ENCODE results near the gene ABCC10.
"Not testable (repeated sequence)": the region's sequence is repeated elsewhere in the genome, so short reads cannot be mapped to it uniquely, and the experiment has no call there.

ABCC10 gene

DNA sequence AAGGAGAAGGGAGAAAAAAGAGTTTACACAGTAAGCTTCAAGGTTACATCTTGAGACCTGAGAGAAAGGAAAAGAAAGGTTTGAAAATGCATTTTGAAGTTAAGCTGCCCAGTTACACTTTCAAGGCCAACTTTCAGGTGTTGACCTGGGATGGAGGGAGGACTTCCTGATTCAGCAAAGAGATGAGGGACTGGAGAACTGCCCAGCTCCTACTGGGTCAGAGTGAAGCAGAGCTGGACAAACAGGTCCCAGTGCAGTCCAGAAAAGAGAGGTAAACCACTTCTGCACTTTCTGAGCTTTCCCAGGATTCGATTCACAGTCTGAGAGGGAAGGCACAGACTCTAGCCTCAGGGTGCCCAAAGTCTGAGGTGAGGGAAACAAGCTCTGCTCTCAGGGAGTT lies 44.1 kb downstream of the ABCC10 start:
- DNase-seq, result no peak

DNA sequence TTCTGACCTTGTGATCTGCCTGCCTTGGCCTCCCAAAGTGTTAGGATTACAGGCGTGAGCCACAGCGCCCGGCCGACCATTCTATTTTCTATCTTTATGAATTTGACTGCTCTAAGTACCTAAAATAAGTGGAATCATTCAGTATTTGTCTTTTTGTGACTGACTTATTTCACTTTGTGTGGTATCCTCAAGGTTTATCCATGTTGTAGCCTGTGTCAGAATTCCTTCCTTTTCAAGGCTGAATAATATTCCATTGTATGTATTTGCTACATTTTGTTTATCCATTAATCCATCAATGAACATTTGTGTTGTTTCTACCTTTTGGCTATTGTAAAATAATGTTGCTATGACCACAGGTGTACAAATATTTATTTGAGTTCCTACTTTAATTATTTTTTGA lies 45.2 kb downstream of the ABCC10 start:
- no peak for DNase-seq

DNA sequence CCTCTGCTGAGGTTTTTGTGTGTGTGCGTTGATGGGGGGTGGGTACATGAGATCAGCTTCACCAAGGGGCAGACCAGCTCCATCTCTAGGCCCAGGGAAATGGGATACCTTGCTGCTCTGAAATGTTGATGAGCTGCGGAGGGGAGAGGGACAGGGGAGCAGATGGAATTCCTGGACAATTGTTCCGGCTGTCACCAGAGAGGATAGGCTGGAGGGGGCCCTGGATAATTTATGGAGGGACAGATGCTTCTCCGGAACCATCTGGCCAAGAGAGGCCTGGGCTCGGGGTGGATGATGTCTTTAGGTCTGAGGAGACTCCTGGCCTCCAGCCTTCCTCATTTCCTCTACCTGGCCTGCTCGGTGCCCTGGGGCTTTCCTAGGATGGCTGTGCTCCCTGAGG lies 48.2 kb downstream of the ABCC10 start:
- no peak for DNase-seq

DNA sequence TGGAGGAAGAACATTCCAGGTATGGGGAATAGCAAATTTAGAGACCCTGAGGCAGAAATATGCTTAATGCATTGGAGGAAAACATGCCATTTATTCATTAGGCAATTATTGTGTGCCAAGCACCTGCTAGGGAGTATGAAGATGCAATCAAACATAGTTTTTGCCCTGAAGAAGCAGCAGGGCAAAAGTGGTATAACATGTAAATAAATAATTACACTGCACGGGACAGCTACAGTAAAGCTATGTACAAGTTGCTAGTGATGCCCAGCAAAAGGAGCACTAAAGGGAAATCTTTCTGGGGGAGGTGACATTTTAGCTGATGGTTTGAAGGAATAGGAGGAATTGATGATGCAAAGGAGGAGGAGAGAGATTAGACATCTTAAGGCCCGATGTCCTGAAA lies 49.4 kb downstream of the ABCC10 start:
- DNase-seq, result peak; percentile 41

DNA sequence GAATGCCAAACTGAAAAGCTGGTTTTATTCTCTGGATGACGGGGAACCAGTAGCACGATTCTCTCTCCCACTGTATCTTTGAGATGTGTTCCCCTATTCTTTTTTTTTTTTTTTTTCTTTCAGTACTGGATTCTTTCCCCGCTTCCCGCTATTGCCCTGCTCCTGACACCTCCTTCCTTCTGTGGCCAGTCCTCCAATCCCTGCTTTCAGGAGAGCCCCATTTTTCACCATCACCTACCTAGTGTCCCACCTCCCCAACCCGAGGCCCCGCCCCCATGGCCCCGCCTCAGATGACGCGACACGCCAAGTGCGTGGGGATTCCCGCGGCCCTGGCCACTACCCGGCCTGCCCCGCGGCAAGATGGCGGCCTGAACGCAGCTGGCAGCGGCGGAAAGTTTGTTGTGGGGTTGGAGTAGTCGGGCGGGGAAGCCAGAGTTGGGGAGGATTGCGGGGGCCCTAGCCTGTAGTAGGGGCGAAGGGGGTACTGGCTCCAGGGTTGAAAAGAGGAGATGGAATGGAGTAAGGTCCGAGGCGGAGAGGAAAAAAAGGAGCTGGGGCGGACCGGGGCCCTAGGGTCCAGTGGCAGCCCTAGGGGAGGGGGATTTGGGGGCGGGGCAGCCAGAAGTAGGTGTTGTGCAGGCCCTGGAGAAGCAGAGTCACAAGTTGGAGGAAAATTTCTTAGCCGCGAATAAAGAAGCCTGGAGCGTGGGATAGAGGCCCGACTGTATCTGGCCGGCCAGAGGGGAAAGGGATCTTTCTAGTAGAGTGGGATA lies 50.1 kb downstream of the ABCC10 start, which contains the start of gene TJAP1:
TSS of gene TJAP1 (plus strand) at position 336 of the 773 bp plus-strand sequence. CDS start 21,432 bp downstream, outside the sequence.
- peak; percentile 94 for DNase-seq

DNA sequence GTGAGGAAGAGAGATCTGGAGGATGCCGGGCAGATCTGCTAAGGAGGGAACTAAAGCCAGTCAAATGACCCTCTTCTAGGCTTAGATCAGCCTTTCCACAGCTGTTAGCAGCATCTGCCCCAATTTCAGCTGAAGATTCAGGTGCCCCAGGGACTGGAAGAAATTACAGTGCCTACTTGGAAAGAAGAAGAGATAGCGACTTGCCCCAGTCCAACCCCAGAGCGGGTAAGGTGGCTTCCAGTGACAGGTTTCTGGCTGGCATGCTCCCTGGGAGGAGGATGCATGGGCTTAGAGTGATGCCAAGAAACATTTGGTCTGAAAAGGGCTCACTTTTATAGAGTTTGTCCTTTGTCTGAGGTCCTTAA lies 50.6 kb downstream of the ABCC10 start:
- DNase-seq, result peak; percentile 22

DNA sequence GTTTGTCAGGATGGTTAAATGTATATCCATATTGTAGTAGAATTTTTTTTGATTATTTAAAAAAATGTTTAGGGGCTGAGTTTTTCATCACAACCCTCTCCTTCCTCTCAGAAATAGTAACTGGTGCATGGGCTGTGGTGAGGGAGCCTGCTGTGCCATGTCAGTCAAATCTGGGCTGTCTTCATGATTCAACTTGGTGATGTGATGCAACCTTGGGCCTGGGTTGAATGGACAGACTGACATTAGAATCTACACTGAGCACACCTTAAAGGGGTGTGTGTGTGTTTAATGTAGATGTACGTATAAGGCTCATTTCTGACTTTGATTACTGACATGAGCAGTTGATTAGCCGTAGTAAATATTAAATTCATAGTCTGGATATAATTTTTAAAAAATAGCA lies 53.7 kb downstream of the ABCC10 start:
- DNase-seq, result no peak

DNA sequence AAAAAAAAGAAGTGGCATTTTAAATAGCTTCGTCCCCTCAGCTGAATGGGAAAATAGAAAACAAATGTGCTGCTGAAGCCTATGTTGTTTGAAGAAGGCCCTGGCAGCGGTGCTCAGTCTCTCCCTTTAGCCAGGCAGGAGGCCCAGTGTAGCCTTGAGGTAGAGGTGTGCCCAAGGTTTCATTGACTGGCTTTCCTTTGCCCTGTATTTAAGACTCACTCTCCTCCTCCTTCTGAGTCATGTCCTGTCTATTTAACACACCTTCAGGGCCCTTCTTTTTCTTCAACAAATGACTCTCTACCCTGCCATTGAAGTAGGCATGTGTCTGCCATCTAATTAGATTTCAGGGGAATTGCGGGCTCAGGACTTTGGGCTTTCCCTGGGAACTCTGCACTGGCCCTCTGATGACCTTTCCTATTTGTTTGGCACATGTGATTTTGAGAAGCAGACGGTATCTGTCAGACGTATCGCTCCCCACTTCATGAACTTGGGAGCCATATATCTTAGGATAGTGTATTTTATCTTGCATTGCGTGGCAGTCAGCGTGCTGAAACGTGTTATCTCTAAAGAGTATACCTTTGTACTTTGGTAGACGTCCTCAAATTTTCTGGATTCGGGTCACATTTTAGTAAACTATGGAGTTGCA lies 54.4 kb downstream of the ABCC10 start:
- DNase-seq, result no peak

DNA sequence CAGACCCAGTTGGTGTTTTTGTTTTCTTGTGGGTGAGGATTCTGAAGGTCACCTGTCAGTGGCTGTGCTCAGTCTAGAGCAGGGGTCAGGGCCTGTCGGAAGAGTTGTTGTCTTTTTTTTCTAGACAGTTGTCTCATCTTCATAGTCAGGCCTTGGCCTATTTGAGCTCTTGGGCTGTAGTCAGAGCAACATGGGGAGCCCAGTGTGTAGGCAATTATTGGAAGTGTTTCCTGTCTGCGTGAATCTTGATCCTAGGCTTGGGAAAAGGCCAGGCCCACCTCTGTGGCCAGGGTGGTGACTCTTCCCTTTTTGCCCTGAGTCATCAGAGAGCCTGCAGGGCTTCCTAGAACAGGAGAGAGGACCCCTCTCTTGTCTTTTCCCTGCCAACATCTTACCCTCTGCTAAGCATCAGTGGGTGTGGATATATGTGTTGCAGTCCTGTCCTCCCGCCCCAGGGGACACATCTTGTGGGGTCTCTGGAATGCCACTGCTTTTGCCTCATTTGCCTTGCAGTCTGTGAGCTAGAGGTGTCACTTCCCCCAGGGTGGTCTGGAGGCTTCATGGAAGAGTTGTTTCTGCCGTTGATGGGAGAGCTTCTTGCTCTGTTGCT lies 61.4 kb downstream of the ABCC10 start:
- DNase-seq, result no peak

DNA sequence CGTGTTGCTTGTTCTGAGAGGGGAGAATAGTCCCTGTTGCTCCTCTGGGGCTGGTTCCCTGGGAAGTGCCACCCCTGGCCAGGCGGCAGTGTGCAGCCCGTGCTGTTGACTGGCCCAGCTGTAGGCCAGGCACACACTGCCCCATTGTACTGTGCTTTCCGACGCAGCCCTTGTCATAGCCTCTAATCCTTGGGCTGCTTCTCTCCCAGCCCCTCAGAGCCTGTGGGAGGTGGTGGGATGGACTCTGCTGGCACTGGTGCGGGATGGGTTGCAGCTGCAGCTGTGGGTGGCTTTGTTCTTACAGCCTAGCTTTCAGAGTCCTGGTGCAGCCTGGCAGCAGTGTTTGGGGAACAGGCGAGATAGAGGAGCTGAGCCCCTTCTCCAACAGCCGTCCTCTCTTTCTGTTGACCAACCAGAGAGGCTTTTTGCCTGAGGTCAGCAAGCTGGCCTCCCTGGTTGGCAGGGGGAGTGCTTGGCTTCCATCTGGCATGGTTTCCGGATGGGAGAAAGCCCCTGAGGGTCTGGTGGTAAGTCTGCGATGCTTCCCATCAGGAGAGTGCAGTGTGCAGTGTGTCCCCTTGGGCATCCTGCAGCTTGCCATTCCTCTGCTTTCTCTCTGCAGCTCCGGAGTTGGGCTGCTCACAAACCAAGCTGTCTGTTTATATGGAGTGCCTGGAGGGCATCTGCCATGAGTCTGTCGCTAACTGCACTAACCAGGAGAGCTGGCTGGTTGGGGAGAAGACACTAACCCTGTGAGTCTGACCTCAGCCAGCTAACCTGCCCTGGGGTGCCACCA lies 62.1 kb downstream of the ABCC10 start:
- no peak for DNase-seq

DNA sequence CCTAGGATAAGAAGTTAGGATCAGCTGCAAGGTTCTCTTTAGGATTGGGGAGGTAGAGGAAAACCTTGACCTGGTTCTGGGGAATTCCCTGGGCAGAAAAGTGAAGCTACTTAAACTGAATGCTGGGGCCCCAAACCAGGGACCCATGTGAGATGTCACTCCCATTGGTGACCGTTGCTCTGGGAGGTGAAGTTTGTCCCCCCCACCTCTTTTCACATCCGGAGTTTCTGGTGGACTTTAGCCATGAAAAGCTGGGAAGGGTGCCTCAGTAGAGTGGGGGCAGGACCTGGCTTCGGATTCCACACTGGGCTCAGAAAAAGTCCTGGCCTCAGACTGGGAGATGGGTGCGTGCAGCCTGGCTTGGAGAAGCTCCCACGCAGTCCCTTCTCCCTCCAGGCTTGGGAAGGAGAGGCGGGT lies 63.2 kb downstream of the ABCC10 start:
- no peak for DNase-seq

DNA sequence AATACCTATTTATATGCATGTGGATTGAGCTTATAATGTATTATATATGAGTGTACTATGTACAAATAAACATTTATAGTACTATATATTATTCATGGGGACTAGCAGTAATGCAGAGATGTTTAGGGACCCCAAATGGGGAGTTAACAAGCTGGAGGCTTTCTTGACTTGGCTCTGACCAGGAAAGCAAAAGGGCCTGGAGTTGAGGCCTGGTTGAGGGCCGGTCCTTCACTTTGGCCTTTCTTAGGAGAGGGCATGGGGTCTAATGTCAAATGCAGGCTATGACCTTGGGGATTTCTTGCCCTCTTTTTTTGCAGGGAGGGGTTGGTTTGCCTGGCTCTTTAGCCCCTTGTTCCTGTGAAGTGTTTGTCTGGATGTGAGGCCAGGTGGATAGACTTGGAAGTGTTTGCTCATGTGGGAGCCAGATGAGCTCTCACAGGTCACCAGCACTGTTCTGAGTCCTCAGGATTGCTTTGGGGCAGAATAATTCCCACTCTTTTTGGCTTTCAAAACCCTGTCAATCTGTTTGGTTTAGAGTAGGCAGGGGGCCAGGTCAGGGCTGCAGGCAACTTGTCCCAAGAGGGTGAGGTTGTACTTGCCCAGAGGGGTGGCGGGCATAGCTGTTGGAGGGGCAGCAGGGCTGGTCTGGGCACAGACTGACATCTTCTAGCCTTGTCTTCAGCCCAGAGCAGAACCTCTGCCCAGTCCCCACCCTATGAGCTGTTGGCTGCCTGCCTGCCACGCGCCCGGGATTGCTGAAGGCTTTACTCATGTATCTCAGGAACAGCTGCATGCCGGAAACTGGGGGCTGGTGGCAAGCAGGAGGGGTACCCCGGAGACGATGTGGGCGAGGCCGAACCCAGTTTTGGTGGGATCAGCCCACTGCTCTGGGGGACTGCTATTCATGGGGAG lies 64.7 kb downstream of the ABCC10 start:
- DNase-seq, result no peak

DNA sequence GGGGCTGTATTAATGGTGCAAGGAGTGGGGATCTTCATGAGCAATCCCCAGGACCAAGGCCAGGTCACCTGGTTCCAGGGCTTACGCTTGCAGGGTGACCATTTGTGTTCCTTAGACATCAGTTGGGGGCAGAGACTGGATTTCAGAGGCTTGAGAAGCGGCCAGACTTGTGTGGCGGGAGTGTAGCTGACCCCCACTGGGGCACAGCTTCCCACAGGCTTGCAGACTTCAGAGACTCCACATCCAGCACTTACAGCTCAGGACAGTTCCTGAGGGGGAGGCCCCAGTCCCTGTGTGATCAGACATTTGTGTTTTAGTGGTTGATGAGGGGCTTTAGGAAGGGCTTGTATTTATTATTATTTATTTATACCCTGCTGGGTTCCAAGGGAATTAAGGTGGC lies 65.3 kb downstream of the ABCC10 start:
- no peak for DNase-seq

DNA sequence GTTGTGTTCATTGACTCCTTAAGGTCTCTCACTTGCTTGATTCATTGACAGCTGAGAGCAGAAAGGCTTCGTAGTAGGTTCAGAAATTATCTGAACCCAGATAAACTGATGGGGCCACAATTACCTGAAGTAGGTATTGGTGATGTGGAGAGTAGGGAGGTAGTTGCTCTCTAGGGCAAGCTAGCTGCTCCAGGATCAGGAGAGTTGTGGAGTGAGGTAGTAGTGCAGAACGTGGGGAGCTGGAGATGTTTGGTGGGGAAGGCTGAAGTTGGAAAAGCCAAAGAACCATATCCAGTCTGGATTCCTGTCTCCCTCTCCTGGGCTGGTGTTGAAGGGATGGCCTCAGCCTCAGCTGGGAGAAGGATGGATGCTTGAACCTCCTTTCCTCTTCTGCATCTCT lies 65.9 kb downstream of the ABCC10 start:
- no peak for DNase-seq

DNA sequence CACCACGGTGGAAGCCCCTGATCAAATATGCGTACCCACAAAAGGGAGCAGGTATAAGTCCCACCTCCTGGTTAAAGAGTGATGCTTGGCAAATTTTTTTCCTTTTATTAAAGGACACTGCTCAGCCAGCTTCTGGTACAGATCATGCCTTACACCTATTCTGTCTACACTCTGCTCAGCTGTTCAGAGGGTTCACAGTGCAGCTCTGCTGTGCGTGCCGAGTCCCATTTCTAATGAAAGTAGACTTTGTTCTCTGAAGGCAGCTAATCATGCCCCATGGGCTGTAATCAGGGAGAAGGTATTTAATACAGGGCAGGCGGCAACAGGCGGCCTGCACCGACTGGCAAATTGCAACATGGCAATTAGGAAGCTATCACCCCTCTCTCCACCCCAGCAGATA lies 66.5 kb downstream of the ABCC10 start:
- DNase-seq, result no peak

DNA sequence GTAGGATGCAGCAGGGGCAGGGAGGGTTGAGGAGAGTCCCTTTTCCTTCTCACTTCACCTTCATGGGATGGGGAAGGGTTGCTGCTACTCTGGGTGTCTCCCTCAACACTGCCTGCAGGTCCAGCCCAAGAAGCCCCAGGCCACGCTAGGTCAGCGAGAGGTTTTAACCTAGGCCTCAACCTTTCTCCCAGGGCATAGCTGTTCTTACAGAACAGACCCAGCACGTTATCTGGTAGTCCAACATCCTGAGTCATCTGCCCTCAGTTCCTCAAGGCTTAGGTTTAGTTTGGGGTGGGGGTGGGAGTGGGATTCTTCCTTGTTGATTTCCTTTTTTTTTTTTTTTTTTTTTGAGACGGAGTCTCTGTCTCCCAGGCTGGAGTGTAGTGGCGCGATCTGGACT lies 67.0 kb downstream of the ABCC10 start:
- DNase-seq, result no peak

DNA sequence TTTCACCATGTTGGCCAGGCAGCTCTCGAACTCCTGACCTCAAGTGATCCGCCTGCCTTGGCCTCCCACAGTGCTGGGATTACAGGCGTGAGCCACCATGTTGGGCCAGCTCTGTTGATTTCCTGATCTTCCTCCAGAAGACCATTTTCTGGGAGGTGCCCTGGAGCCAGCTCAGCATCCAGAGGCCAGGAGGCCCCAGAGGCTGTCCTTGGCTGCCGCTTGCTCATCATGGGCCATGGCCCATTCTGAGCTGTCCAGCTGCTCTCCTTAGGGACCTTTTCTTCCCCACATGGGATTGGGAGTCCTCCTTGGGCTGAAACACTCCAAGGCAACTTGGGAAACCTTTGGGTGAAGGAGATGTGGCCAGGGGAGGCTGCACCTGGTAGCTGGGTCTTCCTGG lies 67.4 kb downstream of the ABCC10 start:
- DNase-seq, result no peak

DNA sequence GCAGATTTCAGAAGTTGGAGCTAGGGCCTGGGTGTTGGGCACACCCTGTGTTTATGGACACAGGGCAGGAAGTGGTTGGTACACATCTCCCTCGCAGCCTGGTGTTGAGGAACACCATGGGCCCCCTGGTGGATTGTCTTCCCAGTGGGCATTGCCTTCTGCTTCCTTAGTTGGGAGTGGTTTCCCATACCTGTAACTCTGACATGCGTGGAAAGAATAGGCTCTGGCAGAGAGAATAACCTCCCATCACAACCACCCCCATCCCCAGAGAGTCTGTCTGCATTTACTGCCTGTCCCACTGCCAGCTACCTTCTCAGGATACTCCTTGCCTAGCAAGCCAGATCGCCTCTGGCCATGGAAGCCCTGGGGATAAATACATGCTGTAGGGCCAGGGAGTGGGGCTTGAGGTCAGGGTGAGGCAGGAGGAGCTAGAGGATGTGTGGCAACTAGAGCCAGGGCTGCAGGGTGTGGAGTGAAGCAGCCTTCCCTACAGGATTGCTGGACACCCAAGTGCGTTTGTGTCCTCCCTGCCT lies 68.1 kb downstream of the ABCC10 start:
- DNase-seq, result peak; percentile 46

DNA sequence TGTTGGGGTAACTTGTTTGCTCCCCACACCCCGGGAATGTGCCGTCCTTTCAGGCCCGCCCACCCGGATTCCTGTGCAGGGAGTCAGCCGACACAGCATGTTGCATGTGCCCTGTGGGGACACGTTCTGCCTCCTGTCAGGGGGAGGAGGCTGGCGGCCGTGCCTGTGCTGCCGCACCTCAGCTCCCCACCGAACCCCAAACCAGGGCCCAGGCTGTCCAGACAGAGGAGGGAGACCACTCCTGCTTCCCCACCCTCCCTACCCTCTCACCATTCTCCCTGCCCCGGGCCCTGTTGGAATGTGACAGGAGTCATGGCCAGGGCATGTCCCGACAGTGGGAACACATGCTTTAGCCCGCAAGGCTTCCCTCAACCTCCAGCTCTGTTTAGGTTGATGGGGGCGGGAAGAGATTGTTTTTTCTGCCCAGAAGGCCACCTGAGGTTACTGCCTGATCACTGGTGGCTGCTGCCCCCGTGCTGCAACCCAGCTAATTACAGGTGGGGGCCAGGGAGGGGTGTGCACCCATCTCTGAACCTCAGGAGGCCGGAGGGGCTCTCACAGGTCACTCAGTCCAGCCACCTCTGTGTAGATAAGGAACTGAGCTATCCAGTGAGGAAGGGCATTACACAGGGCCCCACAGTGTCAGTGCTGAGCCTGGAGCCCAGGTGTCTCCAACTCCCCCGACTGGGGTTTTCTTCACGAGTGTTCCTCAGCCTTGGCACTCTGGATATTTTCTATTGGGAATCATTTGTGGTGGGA lies 69.2 kb downstream of the ABCC10 start:
- DNase-seq, result no peak

DNA sequence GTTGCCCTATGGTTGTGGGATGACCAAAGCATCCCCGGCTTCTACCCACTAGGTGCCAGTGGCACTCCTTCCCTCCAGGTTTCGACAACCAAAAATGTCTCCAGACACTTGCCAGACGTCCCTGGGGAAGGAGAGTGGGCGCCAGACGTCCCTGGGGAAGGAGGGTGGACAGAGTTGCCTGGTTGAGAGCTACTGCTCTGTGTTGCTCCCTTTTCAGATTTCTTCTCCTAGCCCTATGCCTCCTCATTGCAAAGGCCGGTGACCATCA lies 69.7 kb downstream of the ABCC10 start:
- DNase-seq, result no peak

DNA sequence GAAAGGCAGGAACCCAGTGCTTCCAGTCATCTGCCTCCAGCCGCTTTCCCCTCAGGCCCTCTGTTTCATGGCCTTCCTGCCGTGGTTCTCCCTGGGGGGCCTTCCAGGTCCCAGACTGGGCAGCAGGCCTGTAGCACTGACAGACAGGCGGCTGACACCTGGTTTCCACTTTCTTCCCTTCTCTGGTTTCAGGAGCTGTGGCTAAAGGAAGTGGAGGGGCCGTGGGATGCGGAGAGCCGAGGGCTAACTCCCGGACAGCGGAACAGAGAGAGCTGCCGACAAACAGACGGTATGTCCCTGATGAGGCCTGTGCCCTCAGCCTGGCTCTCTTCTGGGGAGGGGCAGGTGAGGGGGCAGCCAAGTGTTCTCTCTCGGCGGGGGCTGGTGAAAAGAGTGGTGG lies 70.3 kb downstream of the ABCC10 start:
- DNase-seq, result no peak

DNA sequence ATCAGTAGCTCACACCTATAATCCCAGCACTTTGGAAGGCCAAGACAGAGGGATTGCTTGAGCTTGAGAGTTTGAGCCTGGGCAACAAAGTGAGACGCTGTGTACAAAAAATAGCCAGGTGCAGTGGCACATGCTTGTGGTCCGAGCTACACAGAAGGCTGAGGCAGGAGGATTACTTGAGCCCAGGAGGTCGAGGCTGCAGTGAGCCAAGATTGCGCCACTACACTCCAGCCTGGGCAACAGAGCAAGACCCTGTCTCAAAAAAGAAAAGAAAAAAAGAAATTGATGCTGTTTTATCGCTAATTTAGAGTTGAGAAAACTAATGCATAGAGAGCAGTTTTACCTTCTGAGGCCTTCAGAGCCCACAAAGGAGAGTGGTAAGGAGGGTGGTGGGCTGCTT lies 71.0 kb downstream of the ABCC10 start:
- not testable (repeated sequence) for DNase-seq

Measured in hematopoietic multipotent progenitor cell treated with erythropoietin and hydrocortisone succinate and interleukin-3 and kit ligand, for 4 days (in vitro differentiated cells).